Measurements from ENCODE around the gene MALSU1.

Gene MALSU1

DNA sequence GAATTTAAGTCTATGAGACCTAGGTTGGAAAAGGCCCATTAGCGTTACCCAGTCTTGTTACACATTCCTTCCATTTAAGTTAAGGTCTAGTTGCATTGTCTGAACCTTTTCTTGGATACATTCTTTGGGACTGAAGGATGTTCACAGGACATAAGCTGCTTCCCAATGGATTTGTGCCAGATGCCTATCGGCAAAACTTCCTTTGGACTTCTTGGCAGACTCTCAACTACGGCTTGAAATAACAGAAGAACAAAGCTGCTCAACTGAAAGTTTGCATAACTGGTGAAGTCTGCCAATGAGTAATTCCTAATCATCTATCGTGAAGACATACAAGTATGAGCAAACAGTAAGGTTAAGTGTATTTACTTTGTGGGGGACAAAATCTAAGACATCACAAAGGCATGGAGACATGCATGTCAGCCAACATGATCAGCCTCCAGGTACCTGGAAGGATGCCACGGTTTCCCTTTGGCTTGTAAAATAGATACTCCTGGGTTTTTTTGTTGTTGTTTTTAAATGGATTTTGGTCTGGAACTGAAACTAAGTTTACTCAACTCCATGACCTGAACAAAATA is 35.4 kb downstream of the MALSU1 start:
- H3K4me3 ChIP-seq (ENCODE audit: low read length) = no peak overlapping the region
- no peak overlapping the region for H2BK15ac ChIP-seq (replicated peaks; ENCODE audit: low read depth)
- no peak overlapping the region for H3K18ac ChIP-seq (ENCODE audit: low read length)
- H3K27me3 ChIP-seq (ENCODE audit: insufficient read depth, low read length, poor library complexity) = no peaks in the 10 kb centered on the region
- no CpG with 5 or more reads among the region's 5 CpGs for WGBS (ENCODE audit: extremely low coverage, insufficient coverage, low lambda C conversion rate)
- no peak overlapping the region for H3K27ac ChIP-seq (ENCODE audit: low read depth, low read length)
- no peak overlapping the region for H3K23ac ChIP-seq (ENCODE audit: low read length)
- H4K5ac ChIP-seq (ENCODE audit: low read length) = no peak overlapping the region
- no peak overlapping the region for H3K4me2 ChIP-seq (ENCODE audit: low read length)
- H3K9ac ChIP-seq (ENCODE audit: low read length) = no peak overlapping the region
- no peak overlapping the region for H3K4ac ChIP-seq (ENCODE audit: low read depth, low read length)
- no peak overlapping the region for H4K8ac ChIP-seq (ENCODE audit: low read depth, low read length)
- H3K79me1 ChIP-seq (ENCODE audit: low read length) = no peaks in the 10 kb centered on the region
- H3K79me2 ChIP-seq (ENCODE audit: control insufficient read depth, insufficient read depth, low read length) = no peaks in the 10 kb centered on the region
- H3K36me3 ChIP-seq (ENCODE audit: control insufficient read depth, insufficient read depth, low read length) = peaks cover 5% of the 10 kb centered on the region
- no peak overlapping the region for H2BK5ac ChIP-seq (ENCODE audit: low read length)
- no peaks in the 10 kb centered on the region for H3K4me1 ChIP-seq (ENCODE audit: control insufficient read depth, low read depth, low read length)
- no peak overlapping the region for H3K56ac ChIP-seq (ENCODE audit: low read length)
- H2AK5ac ChIP-seq (ENCODE audit: low read length) = no peak overlapping the region
- no peak overlapping the region for H2BK120ac ChIP-seq (ENCODE audit: low read depth, low read length)
- DNase-seq = no peak

DNA sequence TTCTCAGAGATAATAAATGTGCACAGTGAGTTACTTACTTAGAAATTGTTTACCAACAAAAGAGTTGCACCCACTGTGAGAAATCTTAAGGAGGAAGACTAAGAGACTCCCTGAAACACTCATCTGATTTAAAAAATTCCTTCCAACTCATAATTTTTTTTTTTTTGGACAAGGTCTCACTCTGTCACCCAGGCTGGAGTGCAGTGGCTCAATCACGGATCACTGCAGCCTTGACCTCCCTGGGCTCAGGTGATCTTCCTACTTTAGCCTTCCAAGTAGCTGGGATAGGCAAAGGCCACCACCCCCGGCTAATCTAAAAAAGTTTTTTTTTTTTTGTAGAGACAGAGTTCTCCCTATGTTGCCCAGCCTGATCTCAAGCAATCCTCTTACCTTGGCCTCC is 36.0 kb downstream of the MALSU1 start:
- Histone ChIP-seq H3K4me2 (ENCODE audit: low read length) (no peak overlapping the region), H2AK5ac (ENCODE audit: low read length) (no peak overlapping the region), H2BK5ac (ENCODE audit: low read length) (no peak overlapping the region), H4K8ac (ENCODE audit: low read depth, low read length) (no peak overlapping the region), H3K4ac (ENCODE audit: low read depth, low read length) (no peak overlapping the region), H4K5ac (ENCODE audit: low read length) (no peak overlapping the region), H3K27me3 (ENCODE audit: insufficient read depth, low read length, poor library complexity) (no peaks in the 10 kb centered on the region), H2BK15ac (replicated peaks; ENCODE audit: low read depth) (no peak overlapping the region), H3K27ac (ENCODE audit: low read depth, low read length) (no peak overlapping the region), H3K56ac (ENCODE audit: low read length) (no peak overlapping the region), H3K79me2 (ENCODE audit: control insufficient read depth, insufficient read depth, low read length) (no peaks in the 10 kb centered on the region), H3K18ac (ENCODE audit: low read length) (no peak overlapping the region), H3K9ac (ENCODE audit: low read length) (no peak overlapping the region), H3K4me1 (ENCODE audit: control insufficient read depth, low read depth, low read length) (no peaks in the 10 kb centered on the region), H2BK120ac (ENCODE audit: low read depth, low read length) (no peak overlapping the region), H3K23ac (ENCODE audit: low read length) (no peak overlapping the region), H3K79me1 (ENCODE audit: low read length) (no peaks in the 10 kb centered on the region), H3K4me3 (ENCODE audit: low read length) (no peak overlapping the region), H3K36me3 (ENCODE audit: control insufficient read depth, insufficient read depth, low read length) (peaks cover 5% of the 10 kb centered on the region)
- WGBS (ENCODE audit: extremely low coverage, insufficient coverage, low lambda C conversion rate) = no CpG with 5 or more reads among the region's 2 CpGs
- no peak for DNase-seq

DNA sequence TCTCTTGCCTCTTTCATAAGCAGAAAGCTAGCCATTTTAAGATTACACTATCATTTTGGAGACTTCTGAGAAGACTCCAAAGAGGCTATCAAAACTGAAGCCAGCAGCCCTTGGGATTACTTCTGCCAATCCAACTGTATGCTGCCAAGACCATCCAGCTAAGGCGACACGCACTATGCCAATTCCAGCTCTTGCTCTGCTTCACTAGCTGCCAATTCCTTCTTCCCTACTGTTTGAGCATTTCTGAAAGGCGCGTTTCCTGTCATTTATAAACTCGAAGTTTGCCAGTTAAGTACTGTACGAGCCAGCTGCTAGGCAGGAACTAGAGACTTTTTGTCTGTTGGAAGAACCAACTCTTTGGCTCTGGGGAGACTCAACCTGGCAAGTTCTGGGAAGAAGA is 36.5 kb downstream of the MALSU1 start:
- H4K8ac ChIP-seq (ENCODE audit: low read depth, low read length) = no peak overlapping the region
- no CpG with 5 or more reads among the region's 6 CpGs for WGBS (ENCODE audit: extremely low coverage, insufficient coverage, low lambda C conversion rate)

DNA sequence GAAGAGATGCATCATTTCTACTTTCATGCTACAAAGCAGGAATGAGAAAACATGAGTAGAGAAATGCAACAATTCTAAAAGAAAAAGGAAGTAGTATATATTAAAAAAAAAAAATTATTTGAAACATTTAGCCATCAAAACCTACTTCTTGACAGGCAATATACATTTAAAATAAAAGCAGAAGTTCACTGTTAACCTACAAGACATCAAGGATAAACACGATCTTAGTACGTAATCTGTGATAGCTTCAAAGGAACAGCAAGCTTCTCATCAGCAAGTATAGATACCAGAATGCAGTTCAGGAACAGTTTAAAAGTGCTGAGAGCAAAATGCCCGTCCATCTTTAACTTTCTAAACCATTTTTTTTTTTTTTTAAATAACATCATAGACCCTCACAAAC is 36.9 kb downstream of the MALSU1 start:
- H3K9ac ChIP-seq (ENCODE audit: low read length) = no peak overlapping the region
- H2BK15ac ChIP-seq (replicated peaks; ENCODE audit: low read depth) = no peak overlapping the region
- H3K4me2 ChIP-seq (ENCODE audit: low read length) = no peak overlapping the region
- no peak overlapping the region for H2AK5ac ChIP-seq (ENCODE audit: low read length)
- no peak overlapping the region for H3K4me3 ChIP-seq (ENCODE audit: low read length)
- H3K56ac ChIP-seq (ENCODE audit: low read length) = no peak overlapping the region
- H2BK5ac ChIP-seq (ENCODE audit: low read length) = no peak overlapping the region
- whole genome bisulfite sequencing (ENCODE audit: extremely low coverage, insufficient coverage, low lambda C conversion rate) = no CpG with 5 or more reads among the region's 3 CpGs
- H3K27me3 ChIP-seq (ENCODE audit: insufficient read depth, low read length, poor library complexity) = no peaks in the 10 kb centered on the region
- no peak overlapping the region for H3K27ac ChIP-seq (ENCODE audit: low read depth, low read length)
- H3K4ac ChIP-seq (ENCODE audit: low read depth, low read length) = no peak overlapping the region
- H4K8ac ChIP-seq (ENCODE audit: low read depth, low read length) = no peak overlapping the region
- H3K79me2 ChIP-seq (ENCODE audit: control insufficient read depth, insufficient read depth, low read length) = no peaks in the 10 kb centered on the region
- H2BK120ac ChIP-seq (ENCODE audit: low read depth, low read length) = no peak overlapping the region
- no peak overlapping the region for H3K23ac ChIP-seq (ENCODE audit: low read length)
- H3K79me1 ChIP-seq (ENCODE audit: low read length) = no peaks in the 10 kb centered on the region
- no peaks in the 10 kb centered on the region for H3K4me1 ChIP-seq (ENCODE audit: control insufficient read depth, low read depth, low read length)
- H4K5ac ChIP-seq (ENCODE audit: low read length) = no peak overlapping the region
- no peak for DNase-seq
- peaks cover 5% of the 10 kb centered on the region for H3K36me3 ChIP-seq (ENCODE audit: control insufficient read depth, insufficient read depth, low read length)
- no peak overlapping the region for H3K18ac ChIP-seq (ENCODE audit: low read length)

More for the DNA sequence above, 36.5 kb downstream of the MALSU1 start:
- H4K5ac ChIP-seq (ENCODE audit: low read length) = no peak overlapping the region
- no peak overlapping the region for H3K4ac ChIP-seq (ENCODE audit: low read depth, low read length)
- peaks cover 5% of the 10 kb centered on the region for H3K36me3 ChIP-seq (ENCODE audit: control insufficient read depth, insufficient read depth, low read length)
- H3K56ac ChIP-seq (ENCODE audit: low read length) = no peak overlapping the region
- no peak overlapping the region for H3K18ac ChIP-seq (ENCODE audit: low read length)
- H2BK120ac ChIP-seq (ENCODE audit: low read depth, low read length) = no peak overlapping the region
- H2BK5ac ChIP-seq (ENCODE audit: low read length) = no peak overlapping the region
- H2AK5ac ChIP-seq (ENCODE audit: low read length) = no peak overlapping the region
- no peak overlapping the region for H2BK15ac ChIP-seq (replicated peaks; ENCODE audit: low read depth)
- no peak for DNase-seq
- H3K79me2 ChIP-seq (ENCODE audit: control insufficient read depth, insufficient read depth, low read length) = no peaks in the 10 kb centered on the region
- no peak overlapping the region for H3K9ac ChIP-seq (ENCODE audit: low read length)
- H3K27me3 ChIP-seq (ENCODE audit: insufficient read depth, low read length, poor library complexity) = no peaks in the 10 kb centered on the region
- no peaks in the 10 kb centered on the region for H3K79me1 ChIP-seq (ENCODE audit: low read length)
- H3K23ac ChIP-seq (ENCODE audit: low read length) = no peak overlapping the region
- H3K4me2 ChIP-seq (ENCODE audit: low read length) = no peak overlapping the region
- H3K4me3 ChIP-seq (ENCODE audit: low read length) = no peak overlapping the region
- H3K4me1 ChIP-seq (ENCODE audit: control insufficient read depth, low read depth, low read length) = no peaks in the 10 kb centered on the region
- H3K27ac ChIP-seq (ENCODE audit: low read depth, low read length) = no peak overlapping the region

DNA sequence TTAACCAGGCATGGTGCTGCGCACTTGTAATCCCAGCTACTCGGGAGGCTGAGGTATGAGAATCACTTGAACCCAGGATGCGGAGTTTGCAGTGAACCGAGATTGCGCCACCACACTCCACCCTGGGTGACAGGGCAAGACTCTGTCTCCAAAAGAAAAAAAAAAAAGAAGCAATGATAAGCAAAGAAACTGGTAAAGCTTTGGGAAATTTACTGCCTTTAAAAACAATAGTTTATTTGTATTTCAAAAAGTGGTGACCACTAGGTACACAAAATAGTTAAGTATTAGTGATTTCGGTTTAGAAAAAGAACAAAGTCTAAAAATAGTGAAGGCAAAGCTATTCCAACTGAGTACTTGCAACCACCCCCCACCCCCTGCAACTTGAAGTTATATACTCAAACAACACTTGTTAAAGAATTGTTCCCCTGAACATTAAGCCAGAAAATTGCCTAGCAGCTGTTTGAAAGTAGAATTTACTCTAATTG is 37.7 kb downstream of the MALSU1 start:
- no peak overlapping the region for H3K4me3 ChIP-seq (ENCODE audit: low read length)
- H4K8ac ChIP-seq (ENCODE audit: low read depth, low read length) = no peak overlapping the region
- peaks cover 5% of the 10 kb centered on the region for H3K36me3 ChIP-seq (ENCODE audit: control insufficient read depth, insufficient read depth, low read length)
- H3K4ac ChIP-seq (ENCODE audit: low read depth, low read length) = no peak overlapping the region
- H3K79me1 ChIP-seq (ENCODE audit: low read length) = no peaks in the 10 kb centered on the region
- H2BK120ac ChIP-seq (ENCODE audit: low read depth, low read length) = no peak overlapping the region
- H2BK5ac ChIP-seq (ENCODE audit: low read length) = no peak overlapping the region
- no peak overlapping the region for H3K27ac ChIP-seq (ENCODE audit: low read depth, low read length)
- no peak overlapping the region for H2BK15ac ChIP-seq (replicated peaks; ENCODE audit: low read depth)
- no CpG with 5 or more reads among the region's 6 CpGs for WGBS (ENCODE audit: extremely low coverage, insufficient coverage, low lambda C conversion rate)
- H3K4me1 ChIP-seq (ENCODE audit: control insufficient read depth, low read depth, low read length) = no peaks in the 10 kb centered on the region
- H3K79me2 ChIP-seq (ENCODE audit: control insufficient read depth, insufficient read depth, low read length) = no peaks in the 10 kb centered on the region
- no peaks in the 10 kb centered on the region for H3K27me3 ChIP-seq (ENCODE audit: insufficient read depth, low read length, poor library complexity)
- H3K9ac ChIP-seq (ENCODE audit: low read length) = no peak overlapping the region
- no peak overlapping the region for H3K18ac ChIP-seq (ENCODE audit: low read length)
- H3K56ac ChIP-seq (ENCODE audit: low read length) = no peak overlapping the region
- H4K5ac ChIP-seq (ENCODE audit: low read length) = no peak overlapping the region
- H2AK5ac ChIP-seq (ENCODE audit: low read length) = no peak overlapping the region
- DNase-seq = no peak
- no peak overlapping the region for H3K23ac ChIP-seq (ENCODE audit: low read length)
- H3K4me2 ChIP-seq (ENCODE audit: low read length) = no peak overlapping the region

DNA sequence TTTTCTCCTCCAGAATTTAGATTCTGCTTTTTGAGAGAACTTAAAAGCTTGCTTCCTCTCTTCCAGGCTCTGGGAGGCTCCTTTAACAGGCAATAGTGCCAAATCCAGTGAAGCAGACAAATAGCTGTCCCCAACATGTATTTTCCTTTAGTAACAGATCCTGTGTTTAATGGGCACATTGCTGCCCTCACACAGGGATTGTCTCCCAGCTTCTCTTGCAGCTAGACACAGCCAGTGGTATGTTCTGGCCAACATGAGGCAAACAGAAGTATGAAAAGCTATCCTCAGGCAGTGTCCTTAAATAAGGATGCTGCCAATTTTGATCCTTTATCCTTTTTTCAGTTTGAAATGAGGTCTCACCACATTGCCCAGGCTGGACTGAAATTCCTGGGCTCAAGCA is 38.2 kb downstream of the MALSU1 start:
- no peak overlapping the region for H3K4me3 ChIP-seq (ENCODE audit: low read length)
- H3K4ac ChIP-seq (ENCODE audit: low read depth, low read length) = no peak overlapping the region
- H2BK5ac ChIP-seq (ENCODE audit: low read length) = no peak overlapping the region
- no peaks in the 10 kb centered on the region for H3K27me3 ChIP-seq (ENCODE audit: insufficient read depth, low read length, poor library complexity)
- no peak overlapping the region for H3K23ac ChIP-seq (ENCODE audit: low read length)
- no peak overlapping the region for H3K4me2 ChIP-seq (ENCODE audit: low read length)
- no peak overlapping the region for H2BK15ac ChIP-seq (replicated peaks; ENCODE audit: low read depth)
- no peak overlapping the region for H3K18ac ChIP-seq (ENCODE audit: low read length)
- no peak for DNase-seq
- no peaks in the 10 kb centered on the region for H3K79me1 ChIP-seq (ENCODE audit: low read length)
- no peaks in the 10 kb centered on the region for H3K4me1 ChIP-seq (ENCODE audit: control insufficient read depth, low read depth, low read length)
- no peak overlapping the region for H3K56ac ChIP-seq (ENCODE audit: low read length)
- H2AK5ac ChIP-seq (ENCODE audit: low read length) = no peak overlapping the region
- H3K36me3 ChIP-seq (ENCODE audit: control insufficient read depth, insufficient read depth, low read length) = peaks cover 5% of the 10 kb centered on the region
- no peak overlapping the region for H4K8ac ChIP-seq (ENCODE audit: low read depth, low read length)
- H3K27ac ChIP-seq (ENCODE audit: low read depth, low read length) = no peak overlapping the region
- no peak overlapping the region for H2BK120ac ChIP-seq (ENCODE audit: low read depth, low read length)
- no peaks in the 10 kb centered on the region for H3K79me2 ChIP-seq (ENCODE audit: control insufficient read depth, insufficient read depth, low read length)
- no peak overlapping the region for H3K9ac ChIP-seq (ENCODE audit: low read length)
- no peak overlapping the region for H4K5ac ChIP-seq (ENCODE audit: low read length)
